Measurements from ENCODE around the gene MAFB.

- TF ChIP-seq POLR2A (IDR thresholded peaks at IDR 0.05), result no peak
- no peak for TF ChIP-seq CTCF (IDR thresholded peaks at IDR 0.05)
- no peak for TF ChIP-seq EP300 (IDR thresholded peaks at IDR 0.05)
Observed at GRCh38 chr20:40718214-40718977, 29.4 kb upstream of the MAFB start.
